Stomach (tissue), 9 donors: ENCODE results near the gene DKKL1. TPM values are rescaled to one million over a fixed set of nuclear protein-coding genes. Genes with fewer than 3 reads are reported as not detected.

Experiments
- DNase-seq, 2 donors: peaks; one replicate each; pipeline versions ENCODE4 v3.0.0 to v3.0.0-alpha.2; 2013 to 2019
- H3K27ac ChIP-seq, 5 donors: fragments of 200-600 bp in 4 of 5; sonication (generic) in 4 of 5; one replicate each; pipeline ENCODE4 v1.5.1; 2013 to 2019; ENCODE audit warnings: mild to moderate bottlenecking in 1 of 5, moderate library complexity in 1 of 5
- H3K27me3 ChIP-seq, 3 donors: fragments of 200-600 bp; sonication (generic); one replicate each; pipeline ENCODE4 v1.5.1; 2017 to 2019; ENCODE audit warnings: mixed run types in 1 of 3
- H3K36me3 ChIP-seq, 4 donors: fragments of 200-600 bp; sonication (generic); 1 replicate in 3 of 4; 2 replicates in 1 of 4; pipeline ENCODE4 v1.5.1; 2016 to 2019
- H3K4me1 ChIP-seq, 4 donors: fragments of 200-600 bp; sonication (generic); one replicate each; pipeline ENCODE4 v1.5.1; 2016 to 2019
- H3K4me3 ChIP-seq, 4 donors: fragments of 200-600 bp; sonication (generic) in 3 of 4; one replicate each; pipeline ENCODE4 v1.5.1; 2016 to 2019; ENCODE audit warnings: mild to moderate bottlenecking in 1 of 4
- H3K9me3 ChIP-seq, 4 donors: fragments of 200-600 bp; sonication (generic); one replicate each; pipeline ENCODE4 v1.5.1; 2016 to 2019
- EP300 ChIP-seq: sonication (generic); formaldehyde crosslinking; IDR thresholded peaks from one replicate; pipeline ENCODE4 v1.6.1; 2017; ENCODE audit warnings: antibody characterized with exemption
- POLR2A ChIP-seq, 4 donors: fragments of 450-650 bp; IDR thresholded peaks; one replicate each; pipeline ENCODE4 v1.6.1; 2016; ENCODE audit warnings: antibody characterized with exemption in 4 of 4, control low read depth in 2 of 4, mild to moderate bottlenecking in 1 of 4, moderate library complexity in 1 of 4
- POLR2AphosphoS5 ChIP-seq, 3 donors: sonication (generic); formaldehyde crosslinking; IDR thresholded peaks; one replicate each; pipeline ENCODE4 v1.6.1; 2016; ENCODE audit warnings: antibody characterized with exemption in 3 of 3
- WGBS, 5 donors: extraction: QIAGEN DNeasy Blood & Tissue Kit in 3 of 5; methylation state at CpG; one replicate each; pipeline versions ENCODE4 v1.1.5 to v1.1.7; 2013 to 2018; 5-methylcytosine and 5-hydroxymethylcytosine counted together
- intact Hi-C: fragments of 100-400 bp; cut with DNase I; formaldehyde crosslinking; loops from one replicate; pipeline ENCODE4 v1.15.1; 2023; ENCODE audit warnings: low total_unique reads
- polyA plus RNA-seq, 3 donors: library from polyadenylated mRNA; stranded (reverse); fragments of 200-250 nt; gene quantifications; one replicate each; pipeline ENCODE4 v1.2.3, GENCODE V29; 2013
- total RNA-seq, 5 donors: library from RNA; depleted of rRNA; stranded (reverse); fragments of >200 nt; gene quantifications; one replicate each; pipeline versions ENCODE4 v1.1.0 to v1.2.3, GENCODE V29; 2014 to 2016
- TF ChIP-seq, protein P1 (sequence below), 7 experiments: fragments of 450-650 bp in 4 of 7; fragments of 200-600 bp in 3 of 7; sonication (generic) in 3 of 7; IDR thresholded peaks; one replicate each; pipeline ENCODE4 v1.5.1; 2016 to 2019; ENCODE audit warnings: antibody characterized with exemption in 7 of 7, control low read depth in 2 of 7, mild to moderate bottlenecking in 1 of 7
- donor health status: healthy with polysubstance abuse.
- donor health status: Bipolar disorder and iron deficiency.
- donor health status: healthy.

DKKL1 gene
- total and polyA plus RNA-seq, 8 donors: 0.35 TPM; not detected in 7

DNA sequence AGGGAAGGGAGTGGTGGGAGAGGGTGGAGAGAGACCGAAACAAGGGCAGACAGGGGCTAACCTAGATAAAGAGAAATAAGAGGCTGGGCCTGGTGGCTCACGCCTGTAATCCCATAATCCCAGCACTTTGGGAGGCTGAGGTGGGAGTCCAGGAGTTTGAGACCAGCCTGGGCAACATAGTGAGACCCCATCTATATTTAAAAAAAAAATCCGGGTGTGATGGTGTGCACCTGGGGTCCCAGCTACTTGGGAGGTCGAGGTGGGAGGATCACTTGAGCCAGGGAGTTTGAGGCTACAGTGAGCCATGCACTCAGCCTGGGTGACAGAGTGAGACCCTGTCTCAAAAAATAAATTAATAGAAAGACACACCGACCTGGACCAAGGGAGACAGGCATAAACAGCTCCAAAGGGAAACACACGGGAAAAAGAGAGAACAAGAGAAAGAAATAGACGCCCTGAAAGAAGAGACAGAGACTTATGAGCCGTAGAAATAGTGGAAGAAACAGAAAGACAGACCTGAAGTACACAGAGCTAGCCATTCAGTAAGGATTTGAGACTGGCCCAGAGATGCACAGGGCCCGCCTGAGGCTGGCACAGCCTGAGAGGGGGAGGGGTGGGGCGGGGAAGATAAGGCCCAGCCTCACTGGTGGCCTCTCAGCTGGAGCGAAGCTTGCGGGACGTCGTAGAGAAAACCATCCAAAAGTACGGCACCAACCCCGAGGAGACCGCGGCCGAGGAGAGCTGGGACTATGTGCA, 26.2 kb upstream of the DKKL1 start:
- Histone ChIP-seq H3K36me3 (peaks cover 8 to 20% (median 18%) of the 10 kb centered on the region in 4 donors), H3K27ac (peak overlapping the region in 1 of 5 donors; percentile 93), H3K4me3 (peak overlapping the region in 2 of 4 donors; percentile 40 to 56), H3K4me1 (peaks cover 34 to 74% (median 36%) of the 10 kb centered on the region in 4 donors), H3K9me3 (no peaks in the 10 kb centered on the region), H3K27me3 (no peaks in the 10 kb centered on the region)
- WGBS, 5 donors: 60 to 70% (median 61%) methylated on average over 18 to 19 of the region's 19 CpGs
- intact Hi-C loops: no loop called here
- TF ChIP-seq EP300: no peak
- TF ChIP-seq, protein P1, sequence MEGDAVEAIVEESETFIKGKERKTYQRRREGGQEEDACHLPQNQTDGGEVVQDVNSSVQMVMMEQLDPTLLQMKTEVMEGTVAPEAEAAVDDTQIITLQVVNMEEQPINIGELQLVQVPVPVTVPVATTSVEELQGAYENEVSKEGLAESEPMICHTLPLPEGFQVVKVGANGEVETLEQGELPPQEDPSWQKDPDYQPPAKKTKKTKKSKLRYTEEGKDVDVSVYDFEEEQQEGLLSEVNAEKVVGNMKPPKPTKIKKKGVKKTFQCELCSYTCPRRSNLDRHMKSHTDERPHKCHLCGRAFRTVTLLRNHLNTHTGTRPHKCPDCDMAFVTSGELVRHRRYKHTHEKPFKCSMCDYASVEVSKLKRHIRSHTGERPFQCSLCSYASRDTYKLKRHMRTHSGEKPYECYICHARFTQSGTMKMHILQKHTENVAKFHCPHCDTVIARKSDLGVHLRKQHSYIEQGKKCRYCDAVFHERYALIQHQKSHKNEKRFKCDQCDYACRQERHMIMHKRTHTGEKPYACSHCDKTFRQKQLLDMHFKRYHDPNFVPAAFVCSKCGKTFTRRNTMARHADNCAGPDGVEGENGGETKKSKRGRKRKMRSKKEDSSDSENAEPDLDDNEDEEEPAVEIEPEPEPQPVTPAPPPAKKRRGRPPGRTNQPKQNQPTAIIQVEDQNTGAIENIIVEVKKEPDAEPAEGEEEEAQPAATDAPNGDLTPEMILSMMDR (IDR thresholded peaks at IDR 0.05): no peak
- no peak for TF ChIP-seq POLR2AphosphoS5 (IDR thresholded peaks at IDR 0.05)
- no peak for TF ChIP-seq POLR2A (IDR thresholded peaks at IDR 0.05)
- no peak for DNase-seq

DNA sequence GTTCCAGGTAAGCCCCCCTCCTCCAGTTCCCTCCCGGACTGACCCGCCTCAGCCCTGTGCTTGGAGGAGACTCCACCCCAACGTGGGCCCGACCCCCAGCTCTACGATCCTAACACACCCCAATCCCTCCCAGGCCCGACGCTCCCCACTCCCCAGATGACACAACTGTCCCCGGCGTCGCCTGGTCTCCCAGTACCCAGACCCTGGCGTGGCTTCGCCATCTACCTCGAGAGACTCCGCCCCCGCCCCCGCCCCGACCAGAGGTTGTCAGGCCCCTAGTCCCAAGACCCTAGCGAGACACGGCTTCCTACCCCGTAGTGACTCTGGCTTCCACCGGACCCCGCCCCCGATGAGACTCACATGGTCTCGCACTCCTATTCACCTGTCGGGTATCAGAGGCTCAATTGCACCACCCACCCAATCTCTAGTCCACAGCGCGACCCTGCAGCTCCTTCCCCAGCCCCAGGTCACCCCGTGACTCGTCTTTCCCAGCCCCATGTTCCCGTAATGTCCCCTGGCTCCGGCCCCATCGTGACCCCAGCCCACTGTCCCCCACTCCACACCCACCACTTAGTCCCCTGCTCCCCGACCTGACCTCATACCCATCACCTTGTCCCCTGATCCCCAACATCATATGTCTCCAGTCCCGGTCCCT, 25.5 kb upstream of the DKKL1 start:
- intact Hi-C loops: no loop called here
- H3K27me3 ChIP-seq: no peaks in the 10 kb centered on the region
- peak overlapping the region in 4 of 5 donors; percentile 82 to 93 (median 92) for H3K27ac ChIP-seq
- peaks cover 34 to 70% (median 36%) of the 10 kb centered on the region in 4 donors for H3K4me1 ChIP-seq
- no peaks in the 10 kb centered on the region for H3K9me3 ChIP-seq
- WGBS, 5 donors: 19 to 38% (median 20%) methylated on average over 17 to 34 of the region's 34 CpGs
- TF ChIP-seq, protein P1 (IDR thresholded peaks at IDR 0.05): no peak
- TF ChIP-seq POLR2AphosphoS5 (IDR thresholded peaks at IDR 0.05): no peak
- TF ChIP-seq POLR2A (IDR thresholded peaks at IDR 0.05): no peak
- TF ChIP-seq EP300: no peak
- DNase-seq: no peak
- peaks cover 15 to 27% (median 25%) of the 10 kb centered on the region in 4 donors for H3K36me3 ChIP-seq
- H3K4me3 ChIP-seq: peak overlapping the region; percentile 40 to 56 (median 43)

DNA sequence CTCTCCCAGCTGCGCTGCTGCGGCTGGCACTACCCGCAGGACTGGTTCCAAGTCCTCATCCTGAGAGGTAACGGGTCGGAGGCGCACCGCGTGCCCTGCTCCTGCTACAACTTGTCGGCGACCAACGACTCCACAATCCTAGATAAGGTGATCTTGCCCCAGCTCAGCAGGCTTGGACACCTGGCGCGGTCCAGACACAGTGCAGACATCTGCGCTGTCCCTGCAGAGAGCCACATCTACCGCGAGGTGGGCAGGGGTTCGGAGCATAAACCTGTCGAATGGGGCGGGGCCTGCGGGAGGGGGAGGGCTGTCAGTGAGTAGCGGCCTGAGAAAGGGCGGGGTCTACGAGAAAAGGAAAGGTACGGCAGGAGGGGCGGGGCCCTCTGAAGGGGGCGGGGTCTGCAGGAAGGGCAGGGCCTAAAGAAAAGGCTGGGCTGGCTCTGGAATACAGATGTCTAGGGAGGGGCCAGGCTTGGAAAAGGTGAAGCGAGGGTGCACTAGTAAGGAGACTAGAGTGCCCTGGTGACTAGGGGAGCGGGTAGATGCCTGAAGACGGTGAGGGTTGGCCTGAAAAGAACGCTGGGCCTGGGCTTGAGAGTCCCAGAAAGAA, 24.9 kb upstream of the DKKL1 start:
- Histone ChIP-seq H3K9me3 (no peaks in the 10 kb centered on the region), H3K27me3 (no peaks in the 10 kb centered on the region), H3K4me1 (peaks cover 34 to 64% (median 36%) of the 10 kb centered on the region in 4 donors), H3K27ac (peak overlapping the region; percentile 82 to 96 (median 93)), H3K4me3 (peak overlapping the region; percentile 40 to 56 (median 43)), H3K36me3 (peaks cover 21 to 34% (median 31%) of the 10 kb centered on the region in 4 donors)
- DNase-seq: peak; percentile 94 to 96
- no peak for TF ChIP-seq POLR2A (IDR thresholded peaks at IDR 0.05)
- no peak for TF ChIP-seq EP300
- no peak for TF ChIP-seq POLR2AphosphoS5 (IDR thresholded peaks at IDR 0.05)
- TF ChIP-seq, protein P1 (IDR thresholded peaks at IDR 0.05): no peak
- WGBS, 5 donors: 13 to 28% (median 16%) methylated on average over 30 of the region's 30 CpGs
- intact Hi-C loops: no loop called here
